COR-L47 (cell line): Measurements from ENCODE around the gene LGALS13.
"Not testable (repeated sequence)": the region's sequence is repeated elsewhere in the genome, so short reads cannot be mapped to it uniquely, and the experiment has no call there.

Experiments
- DNase-seq: peaks from one replicate; lab custom pipeline; 2025; lab: John Stamatoyannopoulos, UW

Gene LGALS13

GRCh38 chr19:39617745-39618144, 15.4 kb downstream of the LGALS13 start:
- DNase-seq, result no peak

- no peak for DNase-seq
Measured at GRCh38 chr19:39623946-39624345, 21.6 kb downstream of the LGALS13 start.

- not testable (repeated sequence) for DNase-seq
Measured at GRCh38 chr19:39627631-39628030, 25.3 kb downstream of the LGALS13 start.

- no peak for DNase-seq
Measured at GRCh38 chr19:39631178-39631577, 28.9 kb downstream of the LGALS13 start.

GRCh38 chr19:39631626-39632025, 29.3 kb downstream of the LGALS13 start:
- no peak for DNase-seq

DNA sequence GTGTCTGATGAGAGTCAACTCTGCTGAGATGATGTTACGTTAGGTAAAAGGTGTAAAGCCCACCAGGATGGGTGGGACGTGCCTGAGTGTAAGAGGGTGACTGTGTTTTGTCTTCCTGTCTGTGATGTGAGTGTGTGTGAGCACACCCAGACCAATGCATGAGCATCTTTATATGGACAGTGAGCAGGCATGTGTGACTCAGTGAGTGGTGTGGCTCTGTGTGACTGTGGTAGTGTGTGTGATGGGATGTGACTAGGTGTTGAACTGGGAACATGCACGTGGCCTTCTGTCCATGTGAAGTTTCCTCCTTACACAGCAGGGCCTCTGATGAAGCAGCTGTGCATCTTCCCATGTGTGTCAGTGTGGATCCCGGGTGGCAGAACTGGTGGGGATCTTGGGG, 35.6 kb downstream of the LGALS13 start:
- no peak for DNase-seq

DNA sequence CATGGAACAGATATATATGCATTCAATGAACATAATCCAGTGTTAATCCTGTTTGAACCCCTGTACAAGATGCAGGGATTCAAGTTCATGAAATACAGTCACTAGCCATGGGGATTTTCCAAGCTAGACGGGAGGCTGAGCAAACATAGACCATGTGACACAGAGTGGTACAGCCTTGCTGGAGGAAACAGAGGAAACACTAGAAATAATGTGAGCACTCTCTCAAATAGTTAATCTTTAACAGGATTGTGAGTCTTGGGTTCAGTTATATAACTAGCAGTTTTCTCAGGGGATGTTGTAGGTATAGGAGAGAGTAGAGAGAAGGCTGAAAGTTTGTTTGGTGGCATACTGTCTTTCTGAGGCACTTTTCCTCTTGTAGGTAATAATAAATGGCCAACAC, 39.4 kb downstream of the LGALS13 start:
- DNase-seq, result no peak

- no peak for DNase-seq
Measured at GRCh38 chr19:39643591-39643990, 41.3 kb downstream of the LGALS13 start.

- no peak for DNase-seq
Measured at GRCh38 chr19:39645800-39646411, 43.6 kb downstream of the LGALS13 start.

- no peak for DNase-seq
Measured at GRCh38 chr19:39647918-39648317, 45.6 kb downstream of the LGALS13 start.

DNA sequence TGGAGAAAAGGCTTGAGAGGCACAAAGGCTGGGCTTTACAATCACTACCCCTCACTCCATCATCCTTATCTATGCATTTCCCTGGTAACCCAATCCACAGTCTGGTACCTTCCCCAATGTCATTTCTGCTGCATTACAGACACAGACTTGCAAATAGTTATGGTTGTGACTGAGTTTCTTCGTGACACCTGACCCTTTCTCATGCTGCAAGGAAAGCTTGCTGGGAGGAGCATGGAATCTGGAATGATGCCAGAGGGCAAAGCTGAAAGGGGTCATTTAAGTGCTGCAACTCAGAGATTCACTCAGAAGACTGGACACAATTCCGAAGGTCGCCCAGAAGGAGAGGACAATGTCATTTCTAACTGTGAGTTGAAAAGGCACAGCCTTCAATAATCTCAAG, 53.3 kb downstream of the LGALS13 start, which contains the start of gene LGALS16:
Gene LGALS16 (plus strand): TSS at position 301 of the 400 bp plus-strand sequence. CDS start 49 bp downstream, at position 350.
- DNase-seq, result no peak
